Calu3 (cell line): ENCODE data around the gene ANKRD22. TPM values are rescaled to one million over a fixed set of nuclear protein-coding genes. Genes with fewer than 3 reads are reported as not detected.

Source experiments
- BruUV-seq: library from RNA; stranded (reverse); fragments of 400-500 nt; replicated peaks from 2 replicates; lab custom pipeline; 2021; lab: Mats Ljungman, UMichigan
- CTCF ChIA-PET: fragments of 300-600 bp; sonication (Branson Sonifier 250); formaldehyde crosslinking; loops from one replicate; lab custom pipeline; 2022; ENCODE audit warnings: antibody characterized with exemption; lab: Charles Lee
- DNase-seq: peaks from one replicate; pipeline ENCODE4 v3.0.0; 2022
- H3K27ac Mint-ChIP-seq: one replicate; pipeline ENCODE4 v1.8.0; 2022; ENCODE audit warnings: mixed read lengths; ENCODE audit not compliant: unreplicated experiment
- H3K27me3 Mint-ChIP-seq: one replicate; pipeline ENCODE4 v1.8.0; 2022; ENCODE audit warnings: mixed read lengths; ENCODE audit not compliant: unreplicated experiment
- H3K36me3 Mint-ChIP-seq: one replicate; pipeline ENCODE4 v1.8.0; 2022; ENCODE audit warnings: mild to moderate bottlenecking, moderate library complexity, mixed read lengths; ENCODE audit not compliant: insufficient read depth, unreplicated experiment
- H3K4me1 Mint-ChIP-seq: one replicate; pipeline ENCODE4 v1.8.0; 2022; ENCODE audit warnings: mild to moderate bottlenecking, low read depth, mixed read lengths; ENCODE audit not compliant: unreplicated experiment
- H3K4me3 Mint-ChIP-seq: one replicate; pipeline ENCODE4 v1.8.0; 2022; ENCODE audit warnings: mild to moderate bottlenecking, low read depth, moderate library complexity, mixed read lengths; ENCODE audit not compliant: unreplicated experiment
- H3K9me3 Mint-ChIP-seq: one replicate; pipeline ENCODE4 v1.8.0; 2022; ENCODE audit warnings: low read depth, mixed read lengths; ENCODE audit not compliant: unreplicated experiment
- CTCF ChIP-seq: fragments of 200-600 bp; IDR thresholded peaks from one replicate; pipeline ENCODE4 v1.8.0; 2022; ENCODE audit warnings: antibody characterized with exemption; ENCODE audit not compliant: unreplicated experiment
- intact Hi-C: fragments of 100-400 bp; cut with micrococcal nuclease; formaldehyde crosslinking; loops from one replicate; pipeline ENCODE4 v1.10.0; 2022; ENCODE audit not compliant: unreplicated experiment
- total RNA-seq: library from RNA; stranded (reverse); gene quantifications from 2 replicates; pipeline ENCODE4 v1.2.3, GENCODE V29; 2022

The ANKRD22 gene
- total RNA-seq, 1 experiment from 2014 or later = 20.6 TPM

GRCh38 chr10:88849234-88849633 is 2.4 kb downstream of the ANKRD22 start:
- H3K36me3 Mint-ChIP-seq = peaks cover 37% of the 10 kb centered on the region
- intact Hi-C loops = loop anchor here (2.0 kb wide), 1 partner anchor 138 kb away; no protein-coding TSS in a partner anchor
- H3K27ac Mint-ChIP-seq = peak overlapping the region; percentile 92
- H3K4me3 Mint-ChIP-seq = peak overlapping the region; percentile 69
- CTCF ChIA-PET = interaction anchor here (0.7 to 1.8 kb wide), 2 partner anchors 14 to 734 kb away, joined by 3 to 4 read pairs; no protein-coding TSS in a partner anchor
- no peak for DNase-seq
- no peaks in the 10 kb centered on the region for H3K9me3 Mint-ChIP-seq
- peaks cover 58% of the 10 kb centered on the region for H3K4me1 Mint-ChIP-seq
- no peak for TF ChIP-seq CTCF
- no peaks in the 10 kb centered on the region for H3K27me3 Mint-ChIP-seq
- BruUV-seq = no TSS peak

- Mint-ChIP-seq H3K27ac (peak overlapping the region; percentile 92), H3K4me3 (peak overlapping the region; percentile 69), H3K9me3 (no peaks in the 10 kb centered on the region), H3K27me3 (no peaks in the 10 kb centered on the region), H3K4me1 (peaks cover 51% of the 10 kb centered on the region), H3K36me3 (peaks cover 37% of the 10 kb centered on the region)
- TF ChIP-seq CTCF = no peak
- intact Hi-C loops = loop anchor here (2.0 kb wide), 1 partner anchor 138 kb away; no protein-coding TSS in a partner anchor
- DNase-seq = no peak
- BruUV-seq = no TSS peak
- CTCF ChIA-PET = interaction anchor here (1.8 kb wide), 1 partner anchor 13 kb away, joined by 4 read pairs; no protein-coding TSS in a partner anchor
Measured at GRCh38 chr10:88848499-88848898, 3.1 kb downstream of the ANKRD22 start.

GRCh38 chr10:88843171-88843570 is 8.5 kb downstream of the ANKRD22 start:
- CTCF ChIA-PET = no interaction called here
- intact Hi-C loops = no loop called here
- no peak for DNase-seq

GRCh38 chr10:88841316-88842111 is 10.1 kb downstream of the ANKRD22 start:
- TF ChIP-seq CTCF = no peak
- Mint-ChIP-seq H3K27ac (peak overlapping the region; percentile 91), H3K4me3 (peak overlapping the region; percentile 51), H3K36me3 (peaks cover 6% of the 10 kb centered on the region), H3K27me3 (no peaks in the 10 kb centered on the region), H3K4me1 (peaks cover 23% of the 10 kb centered on the region), H3K9me3 (peaks cover 3% of the 10 kb centered on the region)
- BruUV-seq = no TSS peak
- intact Hi-C loops = no loop called here
- CTCF ChIA-PET = interaction anchor here (1.0 kb wide), 1 partner anchor 91 kb away, joined by 4 read pairs; no protein-coding TSS in a partner anchor
- DNase-seq = peak; percentile 28

More at GRCh38 chr10:88843171-88843570, 8.5 kb downstream of the ANKRD22 start:
- Mint-ChIP-seq H3K4me3 (no peak overlapping the region), H3K27ac (no peak overlapping the region), H3K36me3 (peaks cover 6% of the 10 kb centered on the region), H3K4me1 (peaks cover 25% of the 10 kb centered on the region), H3K27me3 (no peaks in the 10 kb centered on the region), H3K9me3 (peaks cover 3% of the 10 kb centered on the region)
- no peak for TF ChIP-seq CTCF
- no TSS peak for BruUV-seq
